Upper lobe of right lung (tissue), 1 donor: ENCODE results near the gene PTPN9. TPM values are rescaled to one million over a fixed set of nuclear protein-coding genes. Genes with fewer than 3 reads are reported as not detected.

Experiments
- ATAC-seq: fragments of 200-7000 bp; cut with Tn5 transposase; one replicate; pipeline ENCODE4 v1.9.1; 2020; ENCODE audit warnings: mild to moderate bottlenecking, moderate library complexity
- DNase-seq: peaks from one replicate; pipeline ENCODE4 v3.0.0-alpha.2; 2020
- H3K27ac ChIP-seq: fragments of 200-600 bp; one replicate; pipeline ENCODE4 v1.8.0; 2022
- H3K27me3 ChIP-seq: fragments of 200-600 bp; one replicate; pipeline ENCODE4 v1.8.0; 2022; ENCODE audit warnings: mild to moderate bottlenecking
- H3K36me3 ChIP-seq: fragments of 200-600 bp; one replicate; pipeline ENCODE4 v1.8.0; 2022
- H3K4me1 ChIP-seq: fragments of 200-600 bp; one replicate; pipeline ENCODE4 v1.8.0; 2022
- H3K4me3 ChIP-seq: fragments of 200-600 bp; one replicate; pipeline ENCODE4 v1.8.0; 2022; ENCODE audit warnings: mild to moderate bottlenecking
- H3K9me3 ChIP-seq: fragments of 200-600 bp; one replicate; pipeline ENCODE4 v1.8.0; 2022
- CTCF ChIP-seq: fragments of 200-600 bp; IDR thresholded peaks from one replicate; pipeline ENCODE4 v1.8.0; 2022; ENCODE audit warnings: antibody characterized with exemption
- intact Hi-C: fragments of 100-400 bp; cut with DNase I; formaldehyde crosslinking; loops from one replicate; pipeline ENCODE4 v1.11.0; 2022
- total RNA-seq: library from RNA; stranded (reverse); fragmentation: NEBNext Ultra II Directional; extraction: Animal tissue kit (Norgen Biotek cat#: 25700); gene quantifications from one replicate; pipeline ENCODE4 v1.2.1, GENCODE V29; 2021
- donor health status: DM: no; HTN: yes; CAD: no; lungs with severe emphysema.

PTPN9 gene
- total RNA-seq, 1 donor from 2014 or later, result 26.0 TPM

DNA sequence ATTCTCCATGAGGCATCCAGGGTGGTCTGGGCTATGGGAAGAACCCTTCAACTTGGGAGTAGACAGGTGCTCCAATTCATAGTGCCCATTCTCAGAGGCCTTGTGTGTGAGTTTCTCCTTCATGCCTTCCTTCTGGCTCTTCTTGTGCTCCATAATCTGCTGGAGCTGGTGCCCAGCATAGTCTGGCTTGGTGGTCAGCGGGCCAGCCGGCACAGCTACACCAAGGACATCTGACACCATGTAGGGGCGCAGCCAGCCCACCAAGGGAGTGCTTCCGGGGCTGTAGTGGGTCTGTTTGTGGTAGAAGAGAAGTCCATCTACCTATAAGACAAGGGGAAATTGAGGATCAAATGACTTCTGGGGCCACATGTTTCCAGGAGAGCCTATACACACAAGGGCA, 19.2 kb upstream of the PTPN9 start:
- no peak overlapping the region for H3K27ac ChIP-seq
- peaks cover 43% of the 10 kb centered on the region for H3K36me3 ChIP-seq
- no peak for DNase-seq

GRCh38 chr15:75597667-75598341, 18.7 kb upstream of the PTPN9 start:
- no peaks in the 10 kb centered on the region for H3K9me3 ChIP-seq
- peaks cover 22% of the 10 kb centered on the region for H3K4me1 ChIP-seq
- peaks cover 43% of the 10 kb centered on the region for H3K36me3 ChIP-seq

More for the DNA sequence above, 19.2 kb upstream of the PTPN9 start:
- no peak for ATAC-seq
- TF ChIP-seq CTCF, result no peak
- no peak overlapping the region for H3K4me3 ChIP-seq
- intact Hi-C loops, result no loop called here
- no peaks in the 10 kb centered on the region for H3K9me3 ChIP-seq
- H3K27me3 ChIP-seq, result no peaks in the 10 kb centered on the region
- peaks cover 22% of the 10 kb centered on the region for H3K4me1 ChIP-seq

DNA sequence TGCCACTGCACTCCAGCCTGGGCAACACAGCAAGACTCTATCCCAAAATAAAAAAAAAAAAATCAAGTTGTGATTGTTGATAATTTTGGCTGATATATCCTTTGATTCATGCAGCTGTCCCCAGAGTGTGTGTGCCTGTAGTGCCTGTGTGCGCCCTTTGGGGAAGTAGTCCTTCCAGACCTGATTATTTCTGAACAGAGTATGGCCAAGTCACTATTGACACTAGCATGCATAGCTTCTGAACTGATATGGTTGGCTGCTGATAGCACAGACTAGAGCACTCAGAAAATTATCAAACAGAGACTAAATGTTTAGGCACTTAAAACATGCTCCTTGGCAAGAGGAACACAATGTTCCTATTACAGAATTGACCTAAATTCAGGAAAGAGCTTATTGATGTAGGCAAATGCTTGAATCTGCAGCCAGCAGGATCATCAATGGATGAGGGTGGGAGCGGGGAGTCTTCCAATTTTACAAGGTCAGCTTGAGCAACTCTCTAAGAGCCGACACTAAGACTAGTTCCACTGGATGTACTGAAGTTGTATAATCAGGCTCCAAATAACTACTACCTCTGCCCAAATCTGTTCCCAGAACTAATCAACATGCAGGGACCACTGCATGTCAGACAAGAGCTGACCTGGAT, 17.7 kb upstream of the PTPN9 start:
- peaks cover 22% of the 10 kb centered on the region for H3K4me1 ChIP-seq
- no peak overlapping the region for H3K4me3 ChIP-seq
- ATAC-seq (no peak), DNase-seq (no peak)
- no peaks in the 10 kb centered on the region for H3K9me3 ChIP-seq
- TF ChIP-seq CTCF, result no peak
- no peaks in the 10 kb centered on the region for H3K27me3 ChIP-seq
- peaks cover 43% of the 10 kb centered on the region for H3K36me3 ChIP-seq
- H3K27ac ChIP-seq, result no peak overlapping the region
- intact Hi-C loops, result no loop called here

More at GRCh38 chr15:75597667-75598341, 18.7 kb upstream of the PTPN9 start:
- Histone ChIP-seq H3K27ac (no peak overlapping the region), H3K4me3 (no peak overlapping the region), H3K27me3 (no peaks in the 10 kb centered on the region)
- peak; percentile 53 for TF ChIP-seq CTCF
- ATAC-seq (peak; percentile 62), DNase-seq (no peak)
- intact Hi-C loops, result no loop called here

DNA sequence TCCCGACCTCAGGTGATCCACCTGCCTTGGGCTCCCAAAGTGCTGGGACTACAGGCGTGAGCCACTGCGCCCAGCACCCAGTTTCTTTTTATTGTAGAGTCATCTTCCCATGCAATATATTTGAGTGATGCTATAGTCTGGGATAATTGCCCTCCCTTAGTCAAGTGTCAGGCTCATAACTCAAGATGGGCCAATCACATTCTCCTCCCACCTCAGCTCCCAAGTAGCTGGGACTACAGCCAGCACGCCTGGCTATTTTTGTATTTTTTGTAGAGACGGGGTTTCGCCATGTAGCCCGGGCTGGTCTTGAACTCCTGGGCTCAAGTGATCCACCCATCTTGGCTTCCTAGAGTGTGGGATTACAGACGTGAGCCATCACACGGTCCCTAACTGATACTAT, 15.2 kb upstream of the PTPN9 start:
- DNase-seq (no peak), ATAC-seq (no peak)
- intact Hi-C loops, result no loop called here
- Histone ChIP-seq H3K4me1 (peaks cover 22% of the 10 kb centered on the region), H3K4me3 (no peak overlapping the region), H3K9me3 (no peaks in the 10 kb centered on the region), H3K27ac (no peak overlapping the region), H3K36me3 (peaks cover 32% of the 10 kb centered on the region), H3K27me3 (no peaks in the 10 kb centered on the region)
- no peak for TF ChIP-seq CTCF

DNA sequence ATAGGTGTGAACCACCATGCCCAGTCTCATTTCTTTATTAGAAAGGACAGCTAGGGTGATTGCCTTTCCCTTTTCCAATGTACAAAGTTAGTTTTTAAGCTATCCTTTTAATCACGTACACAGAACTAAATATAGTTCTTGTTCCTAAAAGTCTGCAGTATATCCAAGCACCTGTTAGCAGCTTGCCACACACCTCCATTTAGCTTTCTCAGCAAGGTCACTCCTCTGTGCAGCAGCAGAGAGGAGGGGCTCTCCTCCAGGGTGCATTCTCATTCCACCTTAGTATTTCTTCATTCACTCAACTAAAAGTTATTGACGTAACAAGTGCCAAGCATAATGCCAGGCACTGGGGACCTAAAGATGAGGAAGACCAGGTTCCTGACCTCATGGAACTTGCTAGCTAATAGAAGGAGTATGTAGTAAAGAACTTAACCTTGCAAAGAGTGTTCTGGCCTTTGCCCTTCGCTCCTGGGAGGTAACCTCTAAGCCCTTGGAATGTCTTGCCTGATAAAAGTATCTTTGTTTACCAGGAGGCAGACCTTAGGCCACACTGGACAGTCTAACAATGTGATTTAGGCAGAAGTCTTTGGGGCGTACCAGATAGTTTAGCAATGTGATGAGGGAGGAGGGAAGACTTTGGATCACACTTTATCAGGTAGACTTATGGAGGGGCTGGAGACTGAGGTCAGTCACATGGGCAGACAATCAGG, 12.7 kb upstream of the PTPN9 start:
- Histone ChIP-seq H3K4me1 (no peaks in the 10 kb centered on the region), H3K4me3 (no peak overlapping the region), H3K27me3 (no peaks in the 10 kb centered on the region), H3K27ac (no peak overlapping the region), H3K36me3 (peaks cover 28% of the 10 kb centered on the region), H3K9me3 (no peaks in the 10 kb centered on the region)
- TF ChIP-seq CTCF, result no peak
- intact Hi-C loops, result no loop called here
- ATAC-seq, result no peak
- no peak for DNase-seq
